AG10803 (cell line): ENCODE results near the gene CWC15.

Experiments
- DNase-seq: peaks from one replicate; pipeline ENCODE4 v3.0.0; 2010; ENCODE audit warnings: low read depth
- H3K4me3 ChIP-seq: 2 replicates; pipeline ENCODE4 v1.5.1; 2011; ENCODE audit warnings: mild to moderate bottlenecking, low read length, control low read depth
- TF ChIP-seq, protein P1 (sequence below): conservative IDR thresholded peaks from 2 replicates; pipeline ENCODE4 v1.5.1; 2011; ENCODE audit warnings: mild to moderate bottlenecking, low read length, control low read depth, inconsistent platforms

The CWC15 gene

DNA sequence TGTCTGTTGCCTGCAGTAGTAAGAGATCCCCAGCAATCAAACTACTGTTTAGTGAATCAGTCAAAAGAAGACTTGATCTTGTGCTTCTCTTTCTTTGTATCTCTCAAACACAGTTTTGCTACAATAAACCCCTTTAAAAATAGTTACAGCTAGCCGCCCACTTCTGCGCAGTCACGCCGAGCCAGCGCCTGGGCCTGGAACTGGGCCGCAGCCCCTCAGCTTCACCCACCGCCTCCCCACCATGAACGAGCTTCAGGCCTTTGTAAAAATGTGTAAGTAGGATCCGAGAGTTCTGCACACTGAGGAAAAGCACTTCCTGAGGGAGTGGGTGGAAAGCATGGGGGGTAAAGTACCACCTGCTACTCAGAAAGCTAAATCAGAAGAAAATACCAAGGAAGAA is 60.5 kb downstream of the CWC15 start:
- TF ChIP-seq, protein P1, sequence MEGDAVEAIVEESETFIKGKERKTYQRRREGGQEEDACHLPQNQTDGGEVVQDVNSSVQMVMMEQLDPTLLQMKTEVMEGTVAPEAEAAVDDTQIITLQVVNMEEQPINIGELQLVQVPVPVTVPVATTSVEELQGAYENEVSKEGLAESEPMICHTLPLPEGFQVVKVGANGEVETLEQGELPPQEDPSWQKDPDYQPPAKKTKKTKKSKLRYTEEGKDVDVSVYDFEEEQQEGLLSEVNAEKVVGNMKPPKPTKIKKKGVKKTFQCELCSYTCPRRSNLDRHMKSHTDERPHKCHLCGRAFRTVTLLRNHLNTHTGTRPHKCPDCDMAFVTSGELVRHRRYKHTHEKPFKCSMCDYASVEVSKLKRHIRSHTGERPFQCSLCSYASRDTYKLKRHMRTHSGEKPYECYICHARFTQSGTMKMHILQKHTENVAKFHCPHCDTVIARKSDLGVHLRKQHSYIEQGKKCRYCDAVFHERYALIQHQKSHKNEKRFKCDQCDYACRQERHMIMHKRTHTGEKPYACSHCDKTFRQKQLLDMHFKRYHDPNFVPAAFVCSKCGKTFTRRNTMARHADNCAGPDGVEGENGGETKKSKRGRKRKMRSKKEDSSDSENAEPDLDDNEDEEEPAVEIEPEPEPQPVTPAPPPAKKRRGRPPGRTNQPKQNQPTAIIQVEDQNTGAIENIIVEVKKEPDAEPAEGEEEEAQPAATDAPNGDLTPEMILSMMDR: no peak
- DNase-seq: no peak
- H3K4me3 ChIP-seq: no peak overlapping the region
